ENCODE measurements around the gene NPR3.

DNA sequence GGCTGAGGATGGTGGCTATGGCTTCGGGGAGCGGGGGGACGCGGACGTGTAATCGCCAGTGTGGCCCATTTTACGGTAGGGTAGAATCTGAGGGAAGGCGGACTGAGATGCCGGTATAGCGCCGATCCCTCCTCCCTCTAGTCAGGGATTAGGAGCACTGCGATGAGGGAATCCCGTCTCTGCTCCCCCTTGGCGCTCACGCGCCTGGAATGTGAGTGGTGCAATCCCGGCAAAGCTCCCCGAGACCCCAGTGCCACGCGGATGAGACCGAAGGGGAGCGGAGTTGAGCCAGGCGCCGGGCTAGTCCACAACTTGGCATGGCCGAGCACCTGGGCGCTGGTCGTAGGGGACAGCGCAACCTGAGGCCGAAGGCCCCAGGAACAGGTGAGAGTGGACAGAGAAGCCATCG, 2.2 kb downstream of the NPR3 start:
- TF ChIP-seq, protein P1, sequence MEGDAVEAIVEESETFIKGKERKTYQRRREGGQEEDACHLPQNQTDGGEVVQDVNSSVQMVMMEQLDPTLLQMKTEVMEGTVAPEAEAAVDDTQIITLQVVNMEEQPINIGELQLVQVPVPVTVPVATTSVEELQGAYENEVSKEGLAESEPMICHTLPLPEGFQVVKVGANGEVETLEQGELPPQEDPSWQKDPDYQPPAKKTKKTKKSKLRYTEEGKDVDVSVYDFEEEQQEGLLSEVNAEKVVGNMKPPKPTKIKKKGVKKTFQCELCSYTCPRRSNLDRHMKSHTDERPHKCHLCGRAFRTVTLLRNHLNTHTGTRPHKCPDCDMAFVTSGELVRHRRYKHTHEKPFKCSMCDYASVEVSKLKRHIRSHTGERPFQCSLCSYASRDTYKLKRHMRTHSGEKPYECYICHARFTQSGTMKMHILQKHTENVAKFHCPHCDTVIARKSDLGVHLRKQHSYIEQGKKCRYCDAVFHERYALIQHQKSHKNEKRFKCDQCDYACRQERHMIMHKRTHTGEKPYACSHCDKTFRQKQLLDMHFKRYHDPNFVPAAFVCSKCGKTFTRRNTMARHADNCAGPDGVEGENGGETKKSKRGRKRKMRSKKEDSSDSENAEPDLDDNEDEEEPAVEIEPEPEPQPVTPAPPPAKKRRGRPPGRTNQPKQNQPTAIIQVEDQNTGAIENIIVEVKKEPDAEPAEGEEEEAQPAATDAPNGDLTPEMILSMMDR (conservative IDR thresholded peaks at IDR 0.05): no peak
- TF ChIP-seq EZH2 (IDR thresholded peaks at IDR 0.05; ENCODE audit: low read depth): no peak
